Lung microvascular endothelial cell (primary cell): Measurements from ENCODE around the gene IGFBPL1. TPM values are rescaled to one million over a fixed set of nuclear protein-coding genes. Genes with fewer than 3 reads are reported as not detected.
A peak's percentile ranks its signal among the peaks of the same experiment; 100 is the strongest.

ENCODE experiments used
- DNase-seq, 2 donors: peaks; one replicate each; pipeline versions ENCODE4 v3.0.0 to v3.0.0-alpha.2; 2010; ENCODE audit warnings: low read depth in 2 of 2
- total RNA-seq: library from RNA; depleted of rRNA; stranded (reverse); fragments of >200 nt; gene quantifications from 2 replicates; pipeline ENCODE4 v1.2.1, GENCODE V29; 2014

Gene IGFBPL1
- total RNA-seq, 1 donor from 2014 or later = 0.20 TPM

- DNase-seq = peak; percentile 43 to 60
These were observed 8.8 kb upstream of the IGFBPL1 start for GRCh38 chr9:38432922-38433510.

- peak in 1 of 2 donors; percentile 74 for DNase-seq
These were observed 6.9 kb upstream of the IGFBPL1 start for GRCh38 chr9:38431116-38431515.

- no peak for DNase-seq
These were observed 3.8 kb upstream of the IGFBPL1 start for GRCh38 chr9:38428062-38428461.

- DNase-seq = no peak
These were observed 664 bp upstream of the IGFBPL1 start for GRCh38 chr9:38424918-38425317.

- DNase-seq = no peak
These were observed 831 bp downstream of the IGFBPL1 start for GRCh38 chr9:38423273-38423972.

- DNase-seq = no peak
These were observed 1.5 kb downstream of the IGFBPL1 start for GRCh38 chr9:38422555-38423260.

- no peak for DNase-seq
These were observed 2.6 kb downstream of the IGFBPL1 start for GRCh38 chr9:38421498-38422211.

- DNase-seq = no peak
These were observed 5.1 kb downstream of the IGFBPL1 start for GRCh38 chr9:38419181-38419580.

- no peak for DNase-seq
These were observed 5.9 kb downstream of the IGFBPL1 start for GRCh38 chr9:38418366-38418765.

GRCh38 chr9:38417003-38417945 is 7.0 kb downstream of the IGFBPL1 start:
- DNase-seq = peak; percentile 29 to 40

- no peak for DNase-seq
These were observed 7.8 kb downstream of the IGFBPL1 start for GRCh38 chr9:38416461-38416860.

GRCh38 chr9:38415856-38416255 is 8.4 kb downstream of the IGFBPL1 start:
- DNase-seq = no peak

- DNase-seq = no peak
These were observed 10.1 kb downstream of the IGFBPL1 start for GRCh38 chr9:38414040-38414723.

- no peak for DNase-seq
These were observed 11.0 kb downstream of the IGFBPL1 start for GRCh38 chr9:38413283-38413682.

- DNase-seq = no peak
These were observed 11.5 kb downstream of the IGFBPL1 start for GRCh38 chr9:38412751-38413150.

GRCh38 chr9:38408719-38409118 is 15.5 kb downstream of the IGFBPL1 start:
- no peak for DNase-seq

- no peak for DNase-seq
These were observed 17.6 kb downstream of the IGFBPL1 start for GRCh38 chr9:38406476-38407186.

- DNase-seq = no peak
These were observed 18.5 kb downstream of the IGFBPL1 start for GRCh38 chr9:38405785-38406184.

- no peak for DNase-seq
These were observed 19.9 kb downstream of the IGFBPL1 start for GRCh38 chr9:38404314-38404713.

GRCh38 chr9:38401994-38402393 is 22.3 kb downstream of the IGFBPL1 start:
- DNase-seq = no peak
